ENCODE measurements around the gene CRYZL1.
A peak's percentile ranks its signal among the peaks of the same experiment; 100 is the strongest.
"Not testable (repeated sequence)": the region's sequence is repeated elsewhere in the genome, so short reads cannot be mapped to it uniquely, and the experiment has no call there.

CRYZL1 gene

DNA sequence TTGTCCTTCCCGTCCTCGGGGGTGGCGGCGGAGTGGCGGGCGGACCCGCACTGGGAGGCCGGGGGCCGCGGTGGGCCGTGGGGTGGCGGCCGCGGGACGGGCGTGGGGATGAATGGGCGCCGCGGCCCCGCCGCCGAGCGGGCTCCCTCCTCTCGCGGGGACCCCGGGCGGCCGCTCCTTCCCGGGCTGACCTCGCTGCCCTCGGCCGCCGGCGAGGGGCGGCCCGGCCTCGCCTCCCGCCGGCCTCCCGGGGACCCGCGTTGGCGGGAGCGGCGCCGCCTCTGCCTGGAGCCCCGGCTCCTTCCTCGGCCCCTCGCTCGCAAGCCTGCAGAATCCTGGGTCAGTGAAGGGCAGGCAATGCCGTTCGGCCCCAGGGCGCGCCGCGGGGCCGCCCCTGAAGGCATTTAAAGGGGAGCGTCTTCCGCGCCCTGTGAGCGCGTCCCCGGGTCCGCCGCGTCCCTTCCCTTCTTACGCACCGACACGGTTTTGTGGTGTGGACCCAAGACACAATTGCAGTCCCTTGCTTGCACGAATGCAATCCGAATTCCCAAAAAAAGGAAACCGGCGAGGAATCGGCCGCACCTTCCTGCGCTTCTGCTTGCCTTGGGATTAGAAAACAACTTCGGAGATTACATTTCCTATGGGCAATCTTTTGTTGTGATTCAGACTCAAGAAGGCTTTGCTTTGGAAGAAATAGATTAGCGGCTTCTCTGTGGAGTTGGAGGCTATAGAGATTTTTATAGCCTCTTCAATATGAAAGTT lies 1.5 kb upstream of the CRYZL1 start:
- peak overlapping the region; percentile 94 for H3K27ac ChIP-seq
- TF ChIP-seq, protein P1, sequence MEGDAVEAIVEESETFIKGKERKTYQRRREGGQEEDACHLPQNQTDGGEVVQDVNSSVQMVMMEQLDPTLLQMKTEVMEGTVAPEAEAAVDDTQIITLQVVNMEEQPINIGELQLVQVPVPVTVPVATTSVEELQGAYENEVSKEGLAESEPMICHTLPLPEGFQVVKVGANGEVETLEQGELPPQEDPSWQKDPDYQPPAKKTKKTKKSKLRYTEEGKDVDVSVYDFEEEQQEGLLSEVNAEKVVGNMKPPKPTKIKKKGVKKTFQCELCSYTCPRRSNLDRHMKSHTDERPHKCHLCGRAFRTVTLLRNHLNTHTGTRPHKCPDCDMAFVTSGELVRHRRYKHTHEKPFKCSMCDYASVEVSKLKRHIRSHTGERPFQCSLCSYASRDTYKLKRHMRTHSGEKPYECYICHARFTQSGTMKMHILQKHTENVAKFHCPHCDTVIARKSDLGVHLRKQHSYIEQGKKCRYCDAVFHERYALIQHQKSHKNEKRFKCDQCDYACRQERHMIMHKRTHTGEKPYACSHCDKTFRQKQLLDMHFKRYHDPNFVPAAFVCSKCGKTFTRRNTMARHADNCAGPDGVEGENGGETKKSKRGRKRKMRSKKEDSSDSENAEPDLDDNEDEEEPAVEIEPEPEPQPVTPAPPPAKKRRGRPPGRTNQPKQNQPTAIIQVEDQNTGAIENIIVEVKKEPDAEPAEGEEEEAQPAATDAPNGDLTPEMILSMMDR (conservative IDR thresholded peaks at IDR 0.05), result no peak

GRCh38 chr21:33642027-33642895 lies 720 bp upstream of the CRYZL1 start, which contains the start of gene ITSN1:
Gene ITSN1 (plus strand): TSS chr21:33642501. CDS start chr21:33718829, 76,328 bp downstream.
- H3K27ac ChIP-seq, result peak within 1 kb of the TSS; percentile 94
- TF ChIP-seq, protein P1 (conservative IDR thresholded peaks at IDR 0.05), result no peak

- H3K27ac ChIP-seq, result peak overlapping the region; percentile 94
- TF ChIP-seq, protein P1 (conservative IDR thresholded peaks at IDR 0.05), result no peak
Observed at GRCh38 chr21:33640697-33641351, 717 bp downstream of the CRYZL1 start.

GRCh38 chr21:33634254-33634653 lies 7.3 kb downstream of the CRYZL1 start:
- H3K27ac ChIP-seq, result no peak overlapping the region
- TF ChIP-seq, protein P1 (conservative IDR thresholded peaks at IDR 0.05), result no peak

- H3K27ac ChIP-seq, result not testable (repeated sequence)
Observed at GRCh38 chr21:33626151-33626550, 15.4 kb downstream of the CRYZL1 start.

- no peak overlapping the region for H3K27ac ChIP-seq
- TF ChIP-seq, protein P1 (conservative IDR thresholded peaks at IDR 0.05), result no peak
Observed at GRCh38 chr21:33622253-33622652, 19.3 kb downstream of the CRYZL1 start.

GRCh38 chr21:33619726-33620125 lies 21.8 kb downstream of the CRYZL1 start:
- TF ChIP-seq, protein P1 (conservative IDR thresholded peaks at IDR 0.05), result no peak
- no peak overlapping the region for H3K27ac ChIP-seq

Measured in VCaP (cell line).